ENCODE results near the gene ATP10A.

The ATP10A gene

GRCh38 chr15:25705433-25706115, 157.6 kb downstream of the ATP10A start:
- DNase-seq (ENCODE audit: low read depth): no peak

DNA sequence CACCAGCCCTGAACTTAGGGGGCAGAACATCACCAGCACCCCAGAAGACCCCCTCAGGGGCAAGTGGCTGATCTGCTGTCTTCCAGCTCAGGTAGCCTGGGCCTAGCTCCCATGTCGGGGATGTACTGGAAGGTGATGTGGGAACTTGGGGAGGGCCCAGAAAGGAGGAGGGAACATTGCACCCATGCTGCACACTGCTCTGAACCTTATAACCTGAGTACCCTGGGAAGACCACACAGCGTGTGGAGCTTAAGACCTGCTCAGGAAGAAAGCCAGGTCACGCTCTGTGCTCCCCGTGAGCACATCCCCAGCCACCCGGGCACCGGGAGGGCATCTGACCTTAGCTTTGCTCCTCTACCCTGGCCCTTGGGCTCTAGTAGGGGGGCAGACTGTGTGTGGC, 159.4 kb downstream of the ATP10A start:
- no peak for DNase-seq (ENCODE audit: low read depth)

DNA sequence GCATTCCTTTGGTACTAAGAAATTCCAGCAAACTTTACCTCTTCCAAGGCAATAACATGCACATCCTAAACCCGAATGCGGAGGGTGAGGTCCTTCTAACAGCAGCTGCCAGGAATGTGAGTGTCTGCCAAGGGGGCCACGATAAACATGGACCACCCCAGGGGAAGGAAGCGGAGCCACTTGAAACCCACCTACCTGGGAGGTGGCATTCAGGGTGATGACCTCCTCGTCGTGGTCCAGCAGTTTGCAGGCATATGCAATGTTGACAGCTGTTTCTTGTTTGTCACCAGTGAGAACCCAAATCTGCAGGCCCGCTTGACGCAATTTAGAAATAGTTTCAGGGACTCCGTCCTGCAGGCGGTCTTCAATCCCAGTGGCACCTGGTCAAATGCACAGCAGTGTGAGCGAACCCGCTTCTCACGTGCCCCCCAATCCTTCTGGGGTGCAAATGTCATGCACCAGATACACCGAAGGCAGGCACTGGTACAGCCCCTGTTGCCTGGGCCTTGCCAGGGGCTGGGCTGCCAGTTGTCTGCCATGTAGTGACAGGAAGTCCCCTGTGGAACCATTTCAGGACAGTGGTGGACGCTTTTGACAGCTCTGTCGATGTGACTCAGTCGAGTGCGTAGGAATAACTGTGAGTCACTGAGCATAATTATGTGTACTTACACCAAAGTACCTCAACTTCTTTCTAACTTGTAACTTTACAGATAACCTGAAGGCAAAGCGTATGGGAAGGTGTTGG, 161.2 kb downstream of the ATP10A start:
- no peak for DNase-seq (ENCODE audit: low read depth)

GRCh38 chr15:25700916-25701315, 162.2 kb downstream of the ATP10A start:
- DNase-seq (ENCODE audit: low read depth): no peak

GRCh38 chr15:25697586-25697985, 165.5 kb downstream of the ATP10A start:
- DNase-seq (ENCODE audit: low read depth): no peak

DNA sequence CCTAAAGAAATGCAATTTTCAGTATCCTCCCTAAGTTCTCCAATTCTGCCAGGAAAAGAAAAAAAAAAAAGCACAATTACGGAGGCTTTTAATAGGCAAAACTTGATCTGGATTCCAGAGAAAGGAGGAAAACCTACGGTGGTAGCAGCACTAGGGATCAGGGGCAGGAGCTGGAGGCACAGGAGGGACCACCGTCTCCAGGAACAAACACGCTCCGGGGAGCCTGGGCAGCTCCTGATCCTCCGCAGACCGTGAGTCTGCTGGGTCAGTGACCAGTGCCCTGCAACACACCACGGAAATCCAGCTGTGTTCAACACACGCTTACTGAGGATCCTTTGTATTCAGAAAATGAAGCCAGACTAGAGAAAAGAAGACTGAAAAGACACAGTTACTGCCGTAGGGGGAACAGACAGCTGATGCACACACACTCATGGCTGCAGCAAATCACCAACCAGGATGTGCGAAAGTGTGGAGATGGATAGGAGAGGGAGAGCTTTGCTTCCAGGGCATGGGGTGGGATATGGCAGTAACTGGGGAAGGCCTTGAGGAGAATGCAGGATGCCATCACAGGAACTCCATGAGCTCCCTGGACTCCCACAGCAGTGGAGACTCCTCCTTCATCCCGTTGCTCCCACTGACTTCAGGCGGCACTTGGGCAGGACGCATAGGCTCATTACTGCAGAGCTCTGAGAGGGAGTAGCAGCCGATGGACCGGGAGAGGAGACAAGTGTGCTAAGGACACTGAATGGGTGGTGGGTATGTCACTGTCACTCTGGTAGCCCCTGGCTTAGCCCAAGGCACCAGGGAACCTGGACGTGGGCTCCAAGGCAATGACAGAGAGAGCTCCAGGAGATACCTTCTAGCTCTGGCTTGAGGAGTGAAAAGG, 167.0 kb downstream of the ATP10A start:
- DNase-seq (ENCODE audit: low read depth): no peak

GRCh38 chr15:25694823-25695312, 168.3 kb downstream of the ATP10A start:
- DNase-seq (ENCODE audit: low read depth): no peak

- DNase-seq (ENCODE audit: low read depth): no peak
Measured at GRCh38 chr15:25694239-25694584, 168.9 kb downstream of the ATP10A start.

DNA sequence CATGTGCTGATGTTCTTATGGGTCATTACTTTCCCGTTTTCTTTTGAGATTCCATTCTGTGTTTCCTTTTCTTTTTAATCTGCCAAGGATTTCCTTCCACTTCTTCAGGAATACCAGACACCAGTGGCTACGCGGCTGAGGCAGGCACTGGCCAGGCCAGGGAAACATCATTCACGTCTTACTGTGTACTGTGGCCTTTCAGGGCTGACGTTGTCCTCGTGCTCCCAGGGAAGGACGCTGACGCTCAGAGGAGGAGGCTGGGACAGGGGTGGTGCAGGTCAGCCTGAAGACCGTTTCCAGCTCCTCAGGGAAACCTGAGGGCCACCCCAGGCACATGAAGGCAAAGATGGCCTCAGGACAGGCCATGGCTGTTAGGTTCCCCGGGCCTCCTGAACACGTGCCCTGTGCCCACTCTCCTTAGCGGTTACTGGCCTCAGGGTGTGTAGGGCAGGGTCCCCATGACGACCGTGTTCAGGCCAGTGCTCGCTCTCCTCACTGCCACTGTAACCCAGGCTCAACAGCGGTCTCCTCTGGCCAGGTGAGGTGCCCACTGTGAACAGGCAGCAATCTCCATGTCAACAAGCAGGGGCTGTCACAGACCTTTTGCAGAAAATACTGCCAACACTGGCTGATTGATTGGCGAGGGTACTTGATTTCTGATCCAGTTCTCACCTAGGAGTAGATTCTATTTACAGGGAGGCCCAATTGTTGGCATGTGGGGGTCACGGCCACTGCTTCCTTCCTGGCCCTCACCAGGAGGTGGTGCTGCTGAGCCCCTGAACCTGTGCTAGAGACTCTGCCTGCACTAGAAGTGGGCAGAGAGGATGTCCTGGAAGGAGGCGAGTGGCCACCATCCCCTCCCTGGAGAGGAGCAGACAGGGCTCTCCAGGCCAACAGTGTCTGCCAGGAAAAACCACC, 169.5 kb downstream of the ATP10A start:
- no peak for DNase-seq (ENCODE audit: low read depth)

DNA sequence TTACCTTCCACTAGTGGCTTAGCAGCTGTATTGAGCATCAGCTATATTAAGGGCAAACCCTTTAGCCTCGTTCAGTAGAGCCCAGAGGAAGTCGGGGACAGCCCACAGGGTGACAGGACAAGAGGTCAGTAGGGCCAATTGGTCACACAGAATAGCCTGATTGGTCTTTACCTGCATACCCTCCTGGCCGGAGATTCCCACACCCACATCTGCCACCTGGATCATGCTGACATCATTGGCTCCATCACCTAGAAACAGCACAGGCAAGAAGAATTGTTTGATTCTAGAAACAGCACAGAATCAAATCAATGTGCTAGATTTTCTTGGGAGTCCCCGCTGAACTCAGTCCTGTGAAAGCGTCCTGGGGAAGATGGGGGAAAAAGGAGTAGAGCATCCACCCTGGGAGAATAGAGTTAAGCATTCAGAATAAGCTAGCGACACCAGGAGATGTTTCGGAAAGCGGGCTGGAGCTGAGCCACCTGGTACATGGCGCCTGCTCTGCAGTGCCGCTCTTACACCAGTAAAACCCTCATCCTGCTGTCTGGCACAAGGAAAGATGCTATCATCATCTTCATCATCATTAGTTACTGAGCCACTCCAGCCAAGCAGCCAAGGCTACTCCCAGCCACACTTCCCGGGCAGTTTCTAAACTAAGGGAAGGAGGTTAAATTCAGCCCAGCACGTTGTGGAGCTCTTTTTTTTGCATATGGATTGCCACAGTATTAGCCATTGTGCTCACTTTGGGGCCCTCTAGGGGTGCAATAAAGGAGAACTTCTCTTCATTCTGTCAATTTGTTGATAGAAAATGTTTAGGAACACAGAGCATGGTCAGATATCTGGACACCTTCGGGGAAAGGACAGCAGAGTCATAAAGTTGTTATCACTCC, 171.3 kb downstream of the ATP10A start:
- no peak for DNase-seq (ENCODE audit: low read depth)

DNA sequence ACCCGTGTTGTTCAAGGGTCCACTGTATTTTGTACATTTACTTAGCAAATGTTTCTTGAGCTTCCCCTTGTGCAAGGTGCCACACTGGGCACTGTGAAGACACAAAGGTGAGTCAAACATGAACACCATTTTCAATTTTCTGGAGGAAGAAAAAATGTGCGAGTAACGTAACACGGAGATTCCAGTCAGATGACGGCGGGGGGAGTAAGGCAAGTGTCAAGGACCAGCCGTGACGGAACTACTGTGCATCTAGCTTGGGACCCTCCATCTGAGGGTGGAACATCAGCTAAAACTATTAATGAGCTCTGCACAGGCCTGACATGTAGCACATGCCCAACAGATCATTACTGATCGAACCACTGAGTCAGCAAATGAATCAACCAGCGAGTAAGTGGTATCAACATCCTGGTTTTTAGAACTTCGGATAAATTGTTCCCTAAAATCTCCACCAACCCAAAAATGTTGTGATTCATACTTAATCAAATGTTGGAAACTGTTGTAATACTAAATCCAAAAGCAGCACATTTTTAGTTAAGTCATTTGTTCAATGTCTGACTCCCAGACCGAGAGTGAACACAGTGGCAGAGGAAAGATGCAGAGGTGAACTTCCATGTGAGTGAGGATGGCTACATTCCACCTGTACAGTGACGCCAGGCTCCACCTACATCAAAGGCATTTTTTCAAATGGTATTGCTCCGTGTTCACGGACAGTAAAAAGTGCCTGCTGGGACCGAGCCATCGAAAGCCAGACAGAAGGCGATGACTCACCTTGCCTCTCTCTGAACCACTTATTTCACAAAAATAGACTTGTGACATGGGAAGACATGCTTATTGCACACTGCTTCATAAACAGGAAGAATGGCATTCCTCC, 172.2 kb downstream of the ATP10A start:
- DNase-seq (ENCODE audit: low read depth): no peak

GRCh38 chr15:25689592-25689991, 173.5 kb downstream of the ATP10A start:
- no peak for DNase-seq (ENCODE audit: low read depth)

GRCh38 chr15:25688166-25688565, 175.0 kb downstream of the ATP10A start:
- DNase-seq (ENCODE audit: low read depth): no peak

- DNase-seq (ENCODE audit: low read depth): no peak
Measured at GRCh38 chr15:25687689-25688088, 175.4 kb downstream of the ATP10A start.

GRCh38 chr15:25687276-25687675, 175.9 kb downstream of the ATP10A start:
- DNase-seq (ENCODE audit: low read depth): no peak

DNA sequence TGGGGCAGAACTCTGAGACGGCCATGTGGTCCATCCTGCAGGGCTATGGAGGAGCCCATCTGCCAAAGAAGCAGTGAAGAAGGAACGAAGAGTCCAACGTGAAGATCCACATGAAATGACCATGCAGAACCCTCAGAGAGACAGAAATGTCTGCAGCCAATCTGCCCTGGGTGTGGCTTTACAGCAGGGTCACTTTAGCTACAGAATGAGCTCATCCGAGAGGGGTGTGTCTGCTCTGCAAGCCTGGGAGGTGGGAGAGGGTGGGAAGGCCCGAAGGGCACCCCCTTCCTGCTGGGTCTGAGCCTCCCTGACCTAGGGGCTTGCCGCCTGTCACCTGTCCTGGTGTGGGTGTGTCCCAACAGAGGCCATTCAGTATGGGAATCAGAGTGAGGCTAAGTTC, 176.3 kb downstream of the ATP10A start:
- no peak for DNase-seq (ENCODE audit: low read depth)

GRCh38 chr15:25684521-25685431, 178.4 kb downstream of the ATP10A start:
- no peak for DNase-seq (ENCODE audit: low read depth)

DNA sequence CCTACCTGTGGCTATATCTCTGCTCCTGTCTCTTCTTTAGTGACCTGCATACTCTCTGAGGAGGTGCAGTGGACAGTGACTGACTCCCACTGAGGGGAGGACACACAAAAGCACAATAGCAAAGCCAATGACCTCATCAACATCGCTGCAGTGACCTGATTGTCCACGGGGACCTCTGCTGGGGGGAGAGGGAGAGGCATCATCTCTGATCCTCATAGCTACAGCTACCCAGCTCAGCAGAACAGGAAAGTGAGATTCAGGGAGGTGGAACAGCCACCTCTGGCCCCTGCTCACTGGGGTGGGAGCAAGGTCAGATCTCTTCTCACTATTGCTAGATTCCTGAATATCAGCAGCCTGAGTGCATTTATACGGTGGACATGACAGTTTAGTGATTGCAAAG, 179.2 kb downstream of the ATP10A start:
- DNase-seq (ENCODE audit: low read depth): no peak

Data from T follicular helper cell (primary cell).